NCI-H524 treated with DMSO at 0.1 percent for 48 hours (cell line): ENCODE measurements around the gene FNDC10.
"Not testable (repeated sequence)": the region's sequence is repeated elsewhere in the genome, so short reads cannot be mapped to it uniquely, and the experiment has no call there.

Source experiments
- DNase-seq: peaks from one replicate; lab custom pipeline; 2025; lab: John Stamatoyannopoulos, UW

Gene FNDC10

GRCh38 chr1:1599935-1600860 is at the start of gene FNDC10:
TSS of gene FNDC10 (minus strand) at chr1:1600135. CDS start at chr1:1600015, 120 bp downstream.
- DNase-seq: no peak

GRCh38 chr1:1648265-1648664 is 48.3 kb upstream of the FNDC10 start:
- DNase-seq: not testable (repeated sequence)

GRCh38 chr1:1647567-1648241 is 47.8 kb upstream of the FNDC10 start:
- DNase-seq: not testable (repeated sequence)

GRCh38 chr1:1646326-1646725 is 46.4 kb upstream of the FNDC10 start:
- not testable (repeated sequence) for DNase-seq

- DNase-seq: not testable (repeated sequence)
Observed at GRCh38 chr1:1640711-1641461, 41.0 kb upstream of the FNDC10 start.

GRCh38 chr1:1640081-1640480 is 40.1 kb upstream of the FNDC10 start:
- DNase-seq: not testable (repeated sequence)

- not testable (repeated sequence) for DNase-seq
Observed at GRCh38 chr1:1639368-1639767, 39.4 kb upstream of the FNDC10 start.

GRCh38 chr1:1638528-1638927 is 38.6 kb upstream of the FNDC10 start:
- not testable (repeated sequence) for DNase-seq

- not testable (repeated sequence) for DNase-seq
Observed at GRCh38 chr1:1637479-1637875, 37.5 kb upstream of the FNDC10 start.

GRCh38 chr1:1636621-1637478 is 36.9 kb upstream of the FNDC10 start:
- not testable (repeated sequence) for DNase-seq

- DNase-seq: not testable (repeated sequence)
Observed at GRCh38 chr1:1634613-1635012, 34.7 kb upstream of the FNDC10 start.

- not testable (repeated sequence) for DNase-seq
Observed at GRCh38 chr1:1633409-1633808, 33.5 kb upstream of the FNDC10 start.

GRCh38 chr1:1631782-1632420 is 32.0 kb upstream of the FNDC10 start, which contains the start of gene MMP23B:
TSS of gene MMP23B (plus strand) at chr1:1632173. CDS start at chr1:1632219, 46 bp downstream.
- DNase-seq: no peak

GRCh38 chr1:1630965-1631781 is 31.2 kb upstream of the FNDC10 start:
- DNase-seq: no peak

GRCh38 chr1:1630191-1630964 is 30.4 kb upstream of the FNDC10 start:
- DNase-seq: peak; percentile 80

GRCh38 chr1:1629430-1630190 is 29.7 kb upstream of the FNDC10 start:
- DNase-seq: no peak

GRCh38 chr1:1628754-1629429 is 29.0 kb upstream of the FNDC10 start:
- no peak for DNase-seq
